DLD1 (cell line): ENCODE results near the gene KLF17.

Experiments used
- in situ Hi-C: cut with HindIII; loops from 2 replicates; pipeline ENCODE4 v1.10.0; 2017; ENCODE audit warnings: low sequenced_read_pairs

The KLF17 gene

DNA sequence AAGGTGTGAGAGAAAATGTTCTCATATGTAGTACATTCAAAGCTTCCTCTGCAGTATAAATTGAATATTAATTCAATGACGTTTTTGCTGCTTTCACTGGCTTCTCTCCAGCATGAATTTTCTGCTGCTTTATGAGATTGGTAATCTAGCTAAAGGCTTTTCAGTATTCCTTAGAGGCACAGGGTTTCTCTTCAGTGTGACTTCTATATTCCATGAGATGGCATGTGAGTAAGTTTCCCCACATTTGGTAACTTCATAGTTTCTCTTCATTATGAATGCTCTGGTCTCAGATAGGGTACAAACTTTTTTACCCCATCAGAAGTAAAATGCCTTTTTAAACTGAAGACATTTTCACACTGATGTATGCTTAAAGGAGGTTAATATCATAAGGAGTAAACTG lies 33.2 kb downstream of the KLF17 start:
- in situ Hi-C loops = no loop called here

DNA sequence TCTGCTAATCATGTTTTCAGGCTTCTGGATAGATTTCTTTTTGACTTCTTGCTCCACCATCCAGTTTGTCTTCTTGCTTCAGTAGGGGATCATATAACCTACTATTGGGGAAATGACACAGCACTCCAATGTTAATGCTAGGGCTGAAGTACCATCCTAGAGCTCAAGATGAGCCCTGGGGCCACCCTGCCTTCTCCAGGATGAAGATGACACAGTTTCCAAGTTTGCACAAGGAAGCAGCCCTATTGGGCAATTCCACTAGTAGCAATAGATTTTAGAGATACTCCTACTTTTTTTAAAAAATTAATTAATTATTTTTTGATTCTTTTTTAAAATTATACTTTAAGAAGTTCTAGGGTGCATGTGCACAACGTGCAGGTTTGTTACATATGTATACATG lies 34.1 kb downstream of the KLF17 start:
- in situ Hi-C loops = no loop called here

DNA sequence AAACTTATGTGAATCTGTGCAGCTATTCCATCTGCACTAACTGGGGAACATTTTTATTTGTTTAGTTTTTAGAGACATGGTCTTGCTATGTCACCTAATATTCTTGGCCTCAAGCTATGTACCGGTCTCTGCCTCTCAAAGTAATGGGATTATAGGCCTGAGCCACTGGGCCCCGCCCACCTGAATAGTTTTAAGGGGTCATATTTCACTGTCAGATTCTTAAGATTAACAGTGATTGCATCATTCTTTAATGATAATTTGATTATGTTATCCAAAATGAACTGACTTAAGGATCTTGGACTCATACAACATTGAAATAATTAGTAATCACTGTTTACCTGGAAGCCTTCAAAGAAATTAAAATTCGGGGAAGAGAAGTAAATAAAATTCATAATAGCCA lies 35.4 kb downstream of the KLF17 start:
- in situ Hi-C loops = no loop called here

DNA sequence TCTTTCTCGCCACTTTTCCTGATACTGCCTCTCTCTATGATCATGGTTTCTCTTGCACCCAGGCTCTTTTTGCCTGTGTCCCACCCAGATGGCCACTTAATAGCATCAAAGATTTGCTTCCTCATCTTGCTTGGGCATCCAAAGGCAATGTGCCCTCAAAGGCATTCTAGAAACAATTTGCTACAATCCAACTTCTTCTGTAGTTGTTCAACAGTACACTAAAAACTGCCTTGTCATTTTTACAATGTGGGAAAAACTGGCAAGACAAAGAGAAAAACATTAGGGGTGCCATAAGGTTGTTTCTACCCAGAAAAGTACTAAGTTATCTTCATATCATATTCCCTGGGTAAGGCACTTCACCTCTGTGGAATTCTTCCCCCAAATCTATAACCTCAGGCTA lies 39.3 kb downstream of the KLF17 start:
- in situ Hi-C loops = no loop called here

DNA sequence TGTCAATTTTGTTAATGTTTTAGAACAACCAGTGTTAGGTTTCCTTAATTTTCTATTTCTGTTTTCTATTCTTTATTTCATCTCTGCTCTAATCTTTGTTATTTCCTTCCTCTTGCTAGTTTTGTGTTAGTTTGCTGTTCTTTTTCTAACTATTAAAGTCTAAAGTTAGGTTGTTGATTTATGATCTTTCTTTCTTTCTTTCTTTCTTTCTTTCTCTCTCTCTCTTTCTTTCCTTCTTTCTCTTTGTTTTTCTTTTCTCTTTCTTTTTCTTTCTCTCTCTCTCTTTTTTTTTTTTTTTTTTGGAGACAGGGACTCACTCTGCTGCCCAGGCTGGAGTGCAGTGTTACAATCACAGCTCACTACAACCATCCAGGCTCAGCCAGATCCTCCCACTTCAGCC lies 40.2 kb downstream of the KLF17 start:
- in situ Hi-C loops = no loop called here

DNA sequence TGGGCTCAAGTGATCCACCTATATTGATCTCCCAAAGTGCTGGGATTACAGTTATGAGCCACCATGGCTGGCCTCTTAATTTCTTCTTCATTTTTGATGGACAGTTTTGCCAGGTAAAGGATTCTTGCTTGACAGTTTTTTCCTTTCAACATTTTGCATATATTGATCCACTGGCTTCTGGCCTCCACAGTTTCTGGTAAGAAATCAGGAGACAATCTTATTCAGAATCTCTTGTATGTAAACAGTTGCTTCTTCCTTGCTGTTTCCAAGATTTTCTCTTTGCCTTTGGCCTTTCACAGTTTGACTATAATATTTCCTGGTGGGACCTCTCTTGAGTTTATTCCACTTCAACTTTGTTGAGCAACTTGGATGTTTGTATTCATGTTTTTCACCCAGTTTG lies 42.9 kb downstream of the KLF17 start:
- in situ Hi-C loops = no loop called here

DNA sequence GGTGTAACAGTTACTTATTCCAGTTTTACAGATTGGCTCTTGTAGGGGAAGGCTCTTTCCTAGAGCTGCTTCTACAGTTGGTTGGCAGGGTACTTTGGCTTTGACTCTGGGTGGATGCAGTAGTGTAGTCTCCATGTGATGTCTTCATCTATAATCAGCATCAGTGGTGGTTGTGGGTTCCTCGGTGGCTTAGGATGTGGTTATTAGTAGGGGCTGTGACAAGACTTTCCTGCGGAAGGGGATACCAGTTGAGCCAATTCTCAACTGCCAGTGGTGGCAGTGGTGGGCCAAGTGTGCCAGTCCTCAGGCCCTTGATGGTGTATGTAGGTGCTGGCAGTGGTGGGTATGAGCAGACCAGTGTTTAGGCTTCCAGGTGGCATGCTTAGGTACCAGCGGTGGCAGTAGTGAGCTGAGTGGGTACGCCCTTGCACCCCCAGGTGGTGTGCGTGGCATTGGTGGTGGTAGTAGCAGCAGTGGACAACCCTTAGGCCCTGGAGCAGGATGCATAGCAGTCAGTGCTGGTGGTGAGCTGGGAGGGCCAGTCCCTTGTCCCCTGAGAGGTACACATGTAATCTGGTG lies 50.0 kb downstream of the KLF17 start:
- in situ Hi-C loops = no loop called here

DNA sequence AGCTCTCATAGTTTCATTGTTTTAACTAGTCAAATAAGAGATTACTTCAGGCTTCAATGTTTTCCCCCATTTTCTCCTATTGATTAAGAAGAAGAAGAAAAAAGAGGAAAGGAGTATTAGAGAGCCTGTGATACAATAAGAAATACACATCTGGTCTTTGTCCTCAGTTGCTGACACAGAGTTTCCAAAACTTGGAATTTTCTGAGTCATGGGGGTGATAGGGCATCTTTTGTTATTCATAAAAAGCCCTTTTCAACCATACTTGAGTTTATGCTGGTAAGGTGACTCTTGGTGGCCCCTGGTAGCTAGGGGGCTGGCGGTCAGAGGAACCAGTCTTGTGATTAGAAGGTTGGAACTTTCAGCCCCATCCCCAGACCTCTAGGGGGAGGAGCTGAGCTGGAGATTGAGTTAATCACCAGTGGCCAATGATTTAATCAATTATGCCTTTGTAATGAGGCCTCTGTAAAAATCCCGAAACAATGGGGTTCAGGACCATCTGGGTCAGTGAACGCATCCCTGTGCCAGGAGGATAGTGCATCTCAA lies 51.7 kb downstream of the KLF17 start:
- in situ Hi-C loops = no loop called here

DNA sequence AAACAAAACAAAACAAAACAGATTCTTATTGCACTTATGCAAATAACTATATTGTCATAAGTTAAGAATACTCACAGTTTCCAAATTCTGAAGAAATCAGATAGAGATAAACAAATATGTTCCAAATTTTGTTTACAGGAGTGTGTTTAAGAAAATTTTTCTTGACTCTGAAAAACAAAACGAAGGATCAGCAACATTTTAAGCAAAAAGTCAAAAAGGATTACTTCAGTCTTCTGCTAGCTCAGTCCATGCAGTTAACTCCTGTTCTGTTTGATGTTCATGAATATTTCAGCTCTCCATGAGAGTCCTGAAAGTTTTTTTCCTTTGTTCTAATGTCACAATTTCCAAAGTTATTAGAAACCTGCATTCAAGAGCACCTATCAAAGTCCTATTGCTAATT lies 56.0 kb downstream of the KLF17 start:
- in situ Hi-C loops = no loop called here
